Measurements from ENCODE around the gene CCDC172.

The CCDC172 gene

DNA sequence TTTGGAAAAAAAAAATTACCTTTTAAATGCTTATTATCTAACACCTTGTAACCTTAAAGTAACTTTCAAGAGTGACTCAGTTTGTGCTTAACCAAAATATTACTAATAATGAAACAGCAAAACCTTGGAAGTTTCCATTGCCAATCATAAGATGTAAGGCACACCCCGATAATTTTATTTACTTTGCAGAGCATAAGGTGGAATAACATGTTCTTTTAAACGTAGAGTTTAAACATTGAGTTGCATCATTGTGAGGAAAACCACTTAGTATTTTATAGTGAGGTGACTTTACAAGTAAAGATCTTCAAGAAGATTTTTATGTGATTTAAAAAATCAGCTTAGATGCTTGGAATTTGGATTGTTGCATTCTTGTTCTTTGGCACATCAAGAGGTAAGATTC is 103.4 kb downstream of the CCDC172 start, which contains the start of gene PNLIPRP3:
Gene PNLIPRP3, plus strand, starts transcription at position 177 of the 400 bp plus-strand sequence. Its CDS starts 166 bp downstream, at position 343.
- no peak within 1 kb of the TSS for H3K27ac ChIP-seq

DNA sequence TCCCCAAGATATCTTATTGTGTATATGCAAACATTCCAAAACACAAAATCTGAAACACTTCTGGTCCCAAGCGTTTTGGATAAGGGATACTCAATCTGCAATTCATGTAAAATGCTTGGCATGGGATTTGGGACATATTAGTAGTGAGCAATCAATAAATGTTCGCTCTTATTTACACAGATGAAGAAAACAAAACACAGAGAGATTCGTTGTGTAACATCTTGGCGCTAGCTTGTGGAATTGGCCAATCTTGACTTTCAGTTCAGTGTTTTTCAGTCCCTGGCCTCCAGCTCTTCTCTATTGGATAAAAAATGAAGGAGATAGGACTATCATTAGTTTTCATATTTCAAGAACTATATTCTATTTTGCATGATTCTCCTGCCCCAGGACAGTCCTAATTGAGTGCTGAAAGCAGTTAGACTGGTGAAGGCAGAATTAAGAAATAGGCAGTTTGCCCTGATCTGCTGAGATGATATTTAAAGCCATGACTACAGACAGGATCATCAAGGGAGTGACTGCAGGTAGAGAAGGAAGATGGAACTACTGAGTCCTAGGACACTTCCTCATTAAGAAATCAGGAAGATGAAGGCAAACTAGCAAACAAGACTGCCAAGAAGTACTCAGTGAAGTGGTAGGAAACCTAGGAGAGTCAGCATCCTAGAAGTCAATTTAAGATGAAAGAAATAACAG is 105.2 kb downstream of the CCDC172 start:
- no peak overlapping the region for H3K27ac ChIP-seq
- no peak for TF ChIP-seq CTCF (IDR thresholded peaks at IDR 0.05)
- no peak for TF ChIP-seq ZFX (IDR thresholded peaks at IDR 0.05; ENCODE audit: borderline replicate concordance)

More for the DNA sequence above, 103.4 kb downstream of the CCDC172 start, which contains the start of gene PNLIPRP3:
- TF ChIP-seq ZFX (IDR thresholded peaks at IDR 0.05; ENCODE audit: borderline replicate concordance) (no peak), CTCF (IDR thresholded peaks at IDR 0.05) (no peak)
